Spleen (tissue), 7 donors: ENCODE data around the gene TRIM14.

Experiments used
- POLR2AphosphoS5 ChIP-seq, 3 donors: sonication (generic); formaldehyde crosslinking; IDR thresholded peaks; one replicate each; pipeline ENCODE4 v1.5.1; 2017; ENCODE audit warnings: antibody characterized with exemption in 3 of 3
- TF ChIP-seq, protein P1 (sequence below), 11 experiments: fragments of 200-600 bp in 7 of 11; fragments of 450-650 bp in 4 of 11; sonication (generic) in 4 of 11; IDR thresholded peaks in 8 of 11; conservative IDR thresholded peaks in 3 of 11; 1 replicate in 7 of 11; 2 replicates in 4 of 11; pipeline versions ENCODE4 v1.4.0 to v1.8.0; 2016 to 2021; ENCODE audit warnings: antibody characterized with exemption in 11 of 11, inconsistent platforms in 4 of 11, mild to moderate bottlenecking in 1 of 11
- donor health status: DM: no; HTN: no; CAD: no; lungs with moderate emphysema.
- donor health status: DM: no; HTN: no; CAD: no.
- donor health status: DM: no; HTN: no; CAD: no.

DNA sequence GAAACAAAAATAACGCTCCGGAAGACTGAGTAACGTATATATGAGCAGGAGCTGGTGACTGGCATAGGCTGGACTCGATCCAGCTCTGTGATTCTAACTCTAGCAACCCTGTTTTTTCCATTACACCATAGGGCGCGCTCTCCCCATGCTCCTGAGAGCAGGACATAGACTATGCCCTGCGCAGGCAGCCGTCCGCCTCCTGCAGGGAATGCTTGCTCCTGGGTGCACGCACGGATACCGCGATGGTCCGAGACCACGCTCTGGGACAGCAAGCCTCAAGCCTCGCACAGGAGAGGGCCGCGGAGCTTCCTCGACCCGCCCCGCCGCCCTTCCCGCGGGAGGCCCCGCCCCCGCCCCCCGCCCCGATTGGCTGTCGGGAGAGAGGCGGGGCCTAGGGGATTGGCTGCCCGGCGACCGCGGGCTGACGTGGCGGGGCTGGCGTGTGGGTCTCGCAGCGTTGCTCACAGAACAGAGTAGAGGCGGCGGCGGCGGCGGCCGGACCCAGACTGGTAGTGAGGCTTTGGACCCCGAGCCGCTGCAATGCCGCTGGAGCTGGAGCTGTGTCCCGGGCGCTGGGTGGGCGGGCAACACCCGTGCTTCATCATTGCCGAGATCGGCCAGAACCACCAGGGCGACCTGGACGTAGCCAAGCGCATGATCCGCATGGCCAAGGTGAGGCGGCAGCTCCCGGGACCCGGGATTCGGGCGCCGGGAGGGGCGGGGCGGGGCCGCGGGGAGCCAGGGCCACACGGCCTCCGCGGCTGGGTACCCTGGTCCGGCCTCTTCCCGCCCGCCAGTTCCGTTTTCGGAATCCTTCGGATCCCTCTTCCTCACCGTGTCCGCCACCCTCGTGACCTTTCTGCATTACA lies 62.5 kb downstream of the TRIM14 start, which contains the start of gene NANS:
- TF ChIP-seq, protein P1, sequence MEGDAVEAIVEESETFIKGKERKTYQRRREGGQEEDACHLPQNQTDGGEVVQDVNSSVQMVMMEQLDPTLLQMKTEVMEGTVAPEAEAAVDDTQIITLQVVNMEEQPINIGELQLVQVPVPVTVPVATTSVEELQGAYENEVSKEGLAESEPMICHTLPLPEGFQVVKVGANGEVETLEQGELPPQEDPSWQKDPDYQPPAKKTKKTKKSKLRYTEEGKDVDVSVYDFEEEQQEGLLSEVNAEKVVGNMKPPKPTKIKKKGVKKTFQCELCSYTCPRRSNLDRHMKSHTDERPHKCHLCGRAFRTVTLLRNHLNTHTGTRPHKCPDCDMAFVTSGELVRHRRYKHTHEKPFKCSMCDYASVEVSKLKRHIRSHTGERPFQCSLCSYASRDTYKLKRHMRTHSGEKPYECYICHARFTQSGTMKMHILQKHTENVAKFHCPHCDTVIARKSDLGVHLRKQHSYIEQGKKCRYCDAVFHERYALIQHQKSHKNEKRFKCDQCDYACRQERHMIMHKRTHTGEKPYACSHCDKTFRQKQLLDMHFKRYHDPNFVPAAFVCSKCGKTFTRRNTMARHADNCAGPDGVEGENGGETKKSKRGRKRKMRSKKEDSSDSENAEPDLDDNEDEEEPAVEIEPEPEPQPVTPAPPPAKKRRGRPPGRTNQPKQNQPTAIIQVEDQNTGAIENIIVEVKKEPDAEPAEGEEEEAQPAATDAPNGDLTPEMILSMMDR (IDR thresholded peaks at IDR 0.05 in 8 of 11, conservative IDR thresholded peaks at IDR 0.05 in 3 of 11), result peak in 3 of 11 experiments; percentile 18 to 35 (median 33)
- TF ChIP-seq POLR2AphosphoS5 (IDR thresholded peaks at IDR 0.05), result peak; percentile 97 to 99 (median 98)
